COR-L47 (cell line): ENCODE measurements around the gene NRDC.
"Not testable (repeated sequence)": the region's sequence is repeated elsewhere in the genome, so short reads cannot be mapped to it uniquely, and the experiment has no call there.

ENCODE experiments used
- DNase-seq: peaks from one replicate; lab custom pipeline; 2025; lab: John Stamatoyannopoulos, UW

The NRDC gene

DNA sequence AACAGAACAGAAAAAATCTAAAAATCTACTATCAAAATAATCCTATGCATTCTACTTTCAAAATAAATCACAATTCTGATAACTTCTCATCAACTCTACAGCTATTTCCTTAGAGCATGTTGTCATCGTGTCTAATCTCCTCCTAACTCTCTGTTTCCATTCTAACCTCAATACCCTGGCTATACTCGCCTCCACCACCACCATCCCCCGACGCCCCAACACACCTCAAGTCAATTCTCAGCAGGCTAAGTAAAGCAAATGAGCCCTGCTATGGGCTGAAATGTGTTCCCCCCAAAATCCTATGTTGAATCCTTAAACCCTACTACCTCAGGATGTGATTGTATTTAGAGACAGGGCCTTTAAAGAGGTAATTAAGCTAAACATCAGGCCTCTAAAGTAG, 34.6 kb downstream of the NRDC start:
- no peak for DNase-seq

DNA sequence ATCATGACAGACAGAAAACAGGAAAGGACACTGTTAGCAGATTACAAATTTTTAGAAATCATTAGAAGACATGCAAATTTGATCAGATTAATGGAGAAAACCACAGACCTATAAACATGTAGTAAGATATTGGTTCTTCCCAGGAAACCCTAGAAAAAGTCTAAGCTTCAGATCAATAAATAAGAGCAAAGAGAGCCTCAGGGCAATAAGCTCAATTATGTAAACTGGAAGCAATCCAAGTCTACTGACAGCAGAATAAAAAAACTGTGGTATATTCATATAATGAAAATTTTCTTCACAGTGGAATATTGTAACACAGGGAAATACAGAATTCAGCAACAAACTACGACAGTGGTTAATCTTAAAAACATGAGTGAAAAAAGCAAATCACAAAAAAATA, 36.3 kb downstream of the NRDC start:
- peak; percentile 56 for DNase-seq

DNA sequence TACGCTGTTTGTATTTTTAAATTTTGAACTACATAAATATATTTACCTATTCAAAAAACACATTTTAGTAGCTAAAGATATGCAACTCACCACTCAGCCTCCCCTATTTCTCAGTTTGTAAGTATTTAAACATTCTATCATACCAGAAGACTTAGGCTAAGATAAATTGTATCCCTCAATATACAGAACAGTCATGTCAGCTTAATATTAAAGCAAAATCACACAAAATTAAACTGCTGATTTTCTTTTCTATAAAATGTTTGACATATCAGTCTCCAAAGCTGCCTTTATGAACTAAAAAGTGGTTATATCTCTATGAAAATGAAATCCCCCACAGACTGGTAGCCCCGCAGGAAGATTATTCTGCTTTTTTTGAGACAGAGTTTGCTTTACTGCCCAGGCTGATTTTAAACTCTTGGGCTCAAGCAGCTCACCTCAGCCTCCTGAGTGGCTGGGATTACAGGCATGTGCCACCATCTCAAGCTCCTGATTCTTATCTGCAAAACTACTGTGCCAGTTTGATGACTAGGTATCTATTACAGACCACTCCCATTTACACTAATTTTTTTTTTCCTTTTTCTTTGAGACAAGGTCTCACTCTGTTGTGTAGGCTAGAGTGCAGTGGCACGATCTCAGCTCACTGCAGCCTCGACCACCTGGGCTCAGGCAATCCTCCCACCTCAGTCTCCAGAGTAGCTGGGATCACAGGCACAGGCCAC, 37.6 kb downstream of the NRDC start:
- DNase-seq: no peak

DNA sequence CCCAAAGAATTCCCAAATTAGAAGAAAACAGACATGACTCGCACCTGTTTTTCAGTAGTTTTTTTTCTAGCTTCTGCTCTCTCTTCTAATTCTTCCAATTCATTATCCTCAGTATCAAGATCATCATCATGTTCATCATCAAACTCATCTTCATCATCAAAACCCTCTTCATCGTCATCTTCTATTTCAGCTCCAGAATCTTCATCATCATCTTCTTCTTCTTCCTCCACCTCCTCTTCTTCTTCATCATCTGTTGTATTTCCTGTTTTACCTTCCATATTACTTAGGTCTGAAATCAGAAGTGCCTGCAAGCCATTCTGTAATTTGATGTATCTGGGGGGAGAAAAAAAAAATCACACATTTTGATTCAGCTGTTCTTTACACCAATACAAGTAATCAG, 38.3 kb downstream of the NRDC start:
- no peak for DNase-seq

DNA sequence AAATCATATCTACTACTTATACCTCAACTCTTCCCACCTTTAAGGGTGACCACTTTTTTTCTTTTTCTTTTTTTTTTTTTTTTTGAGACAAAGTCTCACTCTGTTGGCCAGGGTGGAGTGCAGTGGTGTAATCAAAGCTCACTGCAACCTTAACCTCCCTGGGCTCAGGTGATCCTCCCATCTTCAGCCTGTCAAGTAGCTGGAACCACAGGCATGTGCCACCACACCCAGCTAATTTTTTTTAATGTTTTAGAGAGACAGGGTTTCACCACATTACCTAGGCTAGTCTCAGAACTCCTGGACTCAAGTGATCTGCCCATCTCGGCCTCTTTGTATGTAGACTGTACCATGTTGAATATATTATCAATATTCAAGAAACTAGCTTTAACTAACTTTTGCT, 39.4 kb downstream of the NRDC start:
- no peak for DNase-seq

DNA sequence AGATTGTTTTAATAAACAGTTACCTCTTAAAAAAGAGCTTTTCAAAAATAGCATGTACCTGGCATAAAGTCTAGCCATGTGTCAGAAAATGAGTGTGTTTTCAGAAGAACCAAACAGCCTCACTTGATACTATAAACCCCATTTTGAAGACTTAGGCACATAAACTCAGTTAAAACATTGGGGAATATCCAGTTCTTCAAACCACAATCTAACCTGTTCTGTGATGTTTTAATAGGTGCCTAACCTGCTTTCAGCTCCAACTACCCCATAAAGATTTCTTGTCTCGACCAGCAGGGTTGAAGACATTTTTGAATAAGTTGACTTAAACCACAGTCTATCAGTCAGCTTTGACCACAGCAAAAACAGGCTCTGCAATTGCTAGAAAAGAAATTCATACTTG, 41.3 kb downstream of the NRDC start:
- DNase-seq: no peak

DNA sequence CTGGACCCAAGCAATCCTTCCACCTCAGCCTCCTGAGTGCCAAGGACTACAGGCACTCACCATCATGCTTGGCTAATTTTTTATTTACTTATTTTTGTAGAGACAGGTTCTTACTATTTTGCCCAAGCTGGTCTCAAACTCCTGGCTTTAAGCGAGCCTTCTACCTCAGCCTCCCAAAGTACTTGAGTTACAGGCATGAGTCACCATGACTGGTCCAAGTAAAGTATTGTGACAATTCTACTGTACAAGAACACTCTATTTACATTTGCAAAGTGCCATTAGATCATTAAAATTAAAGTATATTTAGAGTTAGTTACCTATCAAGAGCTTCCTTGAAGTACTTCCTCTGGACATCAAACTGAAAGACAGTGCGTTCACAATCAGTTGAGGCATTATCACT, 44.8 kb downstream of the NRDC start:
- DNase-seq: no peak

DNA sequence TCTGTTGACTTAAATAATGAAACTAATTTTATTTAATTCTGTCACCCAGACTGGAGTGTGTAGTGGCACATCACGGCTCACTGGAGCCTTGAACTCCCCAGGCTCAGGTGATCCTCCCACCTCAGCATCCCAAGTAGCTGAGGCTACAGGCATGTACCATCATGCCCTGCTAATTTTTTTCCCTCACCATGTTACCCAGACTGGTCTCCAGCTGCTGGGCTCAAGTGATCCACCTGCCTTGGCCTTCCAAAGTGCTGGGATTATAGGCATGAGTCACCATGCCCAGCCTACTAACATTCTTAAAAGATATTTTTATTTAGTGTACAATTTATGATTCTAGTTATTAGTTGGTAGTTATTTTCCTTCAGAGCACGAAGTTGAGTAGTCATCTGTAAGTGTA, 49.5 kb downstream of the NRDC start:
- no peak for DNase-seq

DNA sequence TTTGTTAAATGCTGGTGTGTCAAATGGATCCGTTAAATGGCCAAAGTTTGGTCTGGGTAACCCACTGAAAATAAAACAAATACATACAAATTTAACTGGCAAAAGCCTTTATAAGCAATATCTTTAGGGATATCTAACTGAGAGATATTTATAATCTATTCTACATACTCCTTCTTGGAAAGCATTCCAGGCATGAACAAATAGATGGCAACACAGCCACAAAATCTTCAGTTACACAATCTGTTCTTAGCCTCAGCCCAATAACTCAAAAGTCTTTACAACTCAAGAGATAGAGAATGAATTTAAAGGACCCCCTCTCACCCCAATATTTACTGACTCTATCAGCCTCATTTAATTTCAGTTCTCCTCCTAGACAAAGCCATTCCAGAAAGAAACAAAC, 58.7 kb downstream of the NRDC start:
- no peak for DNase-seq

DNA sequence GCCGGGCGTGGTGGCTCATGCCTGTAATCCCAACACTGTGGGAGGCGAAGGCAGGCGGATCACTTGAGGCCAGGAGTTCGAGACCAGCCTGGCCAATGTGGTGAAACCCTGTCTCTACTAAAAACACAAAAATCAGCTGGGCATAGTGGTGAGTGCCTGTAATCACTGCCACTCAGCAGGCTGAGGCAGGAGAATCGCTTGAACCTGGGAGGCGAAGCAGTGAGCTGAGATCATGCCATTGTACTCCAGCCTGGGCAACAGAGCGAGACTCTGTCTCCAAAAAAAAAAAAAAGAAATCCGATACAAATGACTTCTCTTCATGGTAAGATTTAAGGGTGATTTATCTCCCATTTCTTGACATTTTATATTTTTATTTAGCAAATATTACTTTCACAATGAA, 59.5 kb downstream of the NRDC start:
- not testable (repeated sequence) for DNase-seq

DNA sequence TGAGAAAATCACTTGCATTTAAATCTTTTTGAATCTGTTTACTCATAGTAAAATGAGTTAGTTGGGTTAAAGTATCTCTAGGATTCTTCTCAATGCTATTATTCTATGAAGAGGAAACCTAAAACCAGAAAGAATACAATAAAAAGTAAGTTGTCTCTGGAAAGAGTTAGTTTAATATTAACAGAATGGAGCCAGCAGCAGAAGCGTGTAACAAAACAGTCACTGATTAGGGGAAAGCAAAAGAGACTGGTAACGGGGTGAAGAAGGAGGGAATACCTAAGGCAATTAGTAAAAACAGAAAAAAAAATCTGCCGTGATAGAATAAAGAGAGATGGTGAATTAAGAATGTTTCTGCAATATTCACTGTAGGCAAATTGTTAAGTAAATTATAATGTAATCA, 60.0 kb downstream of the NRDC start:
- DNase-seq: no peak

DNA sequence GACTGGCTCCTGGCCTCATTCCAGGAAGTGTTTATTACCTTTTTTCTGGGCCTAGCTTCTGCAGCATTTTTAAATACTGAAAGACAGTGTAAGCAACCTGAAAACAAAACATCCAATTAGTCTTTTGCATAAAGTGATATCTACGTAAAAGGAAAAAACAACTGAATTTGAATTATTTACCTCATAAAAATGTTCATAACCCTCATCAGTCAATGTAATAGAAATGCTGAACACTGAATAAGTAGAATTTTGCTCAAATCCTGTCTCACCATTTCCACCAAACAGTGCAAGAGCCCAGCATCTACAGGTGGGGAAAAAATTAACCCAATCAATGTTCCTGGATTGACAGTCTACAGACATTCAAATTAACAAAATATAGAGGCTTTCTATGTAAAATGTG, 64.0 kb downstream of the NRDC start:
- no peak for DNase-seq

DNA sequence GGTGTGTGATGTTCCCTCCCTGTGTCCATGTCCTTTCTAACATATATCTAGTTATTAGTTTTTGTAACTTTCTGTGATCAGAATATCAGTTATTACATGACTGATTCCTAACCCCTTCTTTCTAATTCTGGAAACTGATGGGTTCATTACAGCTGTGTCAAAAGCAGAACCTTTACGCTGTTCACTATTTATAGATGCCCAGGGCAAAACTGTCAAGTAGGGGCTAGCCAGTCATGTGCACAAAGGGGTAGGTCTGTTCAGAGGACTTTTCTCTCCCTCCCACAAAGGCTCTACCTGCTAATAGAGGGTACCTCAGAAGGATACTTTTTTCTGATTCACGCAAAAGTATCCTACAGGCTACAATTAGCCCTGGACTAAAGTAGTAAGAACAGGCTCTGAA, 79.2 kb downstream of the NRDC start:
- no peak for DNase-seq

DNA sequence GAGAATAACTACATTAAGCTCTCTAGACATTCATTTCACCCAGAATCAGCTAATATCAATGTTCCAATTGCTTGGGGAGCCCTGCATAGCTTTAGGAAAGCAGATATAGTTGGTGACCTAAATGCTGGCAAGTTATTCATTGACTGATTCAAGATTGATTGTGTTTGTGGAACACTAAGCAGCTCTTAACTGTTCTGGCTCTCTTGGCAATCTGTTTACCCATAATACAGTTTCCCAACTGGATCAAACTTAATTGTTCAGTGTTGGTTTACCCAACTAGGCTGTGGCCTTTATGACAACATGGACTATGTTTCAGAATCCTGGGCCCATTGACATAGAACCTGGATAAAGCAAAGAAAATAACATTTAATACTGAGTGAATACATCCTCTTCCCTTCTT, 83.7 kb downstream of the NRDC start:
- no peak for DNase-seq

DNA sequence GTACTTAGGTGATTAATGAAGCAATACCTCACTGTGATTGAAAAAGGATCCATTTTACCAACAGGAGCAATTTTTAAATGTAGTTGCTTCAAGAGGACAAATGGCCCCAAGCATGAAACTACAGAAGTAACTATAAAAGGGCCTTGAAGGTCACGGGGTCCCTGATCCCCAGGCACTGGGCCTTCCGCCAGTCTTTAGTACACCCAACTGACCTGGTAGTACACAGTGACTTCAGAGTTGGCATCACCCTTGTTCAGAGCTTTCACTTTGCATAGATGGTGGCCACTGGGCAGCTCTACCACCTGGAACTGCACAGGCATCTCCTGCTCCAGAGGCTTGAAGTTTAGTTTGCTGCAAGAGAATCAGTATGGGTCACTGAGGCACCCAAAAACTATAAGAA, 84.3 kb downstream of the NRDC start:
- no peak for DNase-seq

DNA sequence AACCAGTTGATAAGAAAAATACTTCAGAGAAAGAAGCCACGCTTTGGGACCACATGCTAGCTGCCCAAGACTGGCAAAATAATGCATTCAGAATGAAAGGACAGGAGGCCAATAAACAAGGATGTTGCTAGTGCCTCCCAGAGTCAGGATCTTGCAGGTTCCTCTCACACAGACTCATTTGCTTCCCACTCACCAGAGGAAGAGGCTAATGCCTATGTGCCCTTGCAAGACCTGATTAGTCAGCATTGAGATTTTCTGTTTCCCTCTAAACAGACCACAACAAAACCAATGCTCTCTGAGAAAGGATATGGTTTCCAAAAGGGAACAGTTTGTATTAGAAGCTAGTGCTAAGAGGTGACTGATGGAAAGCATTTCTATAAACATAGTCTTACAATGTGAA, 85.7 kb downstream of the NRDC start:
- no peak for DNase-seq

DNA sequence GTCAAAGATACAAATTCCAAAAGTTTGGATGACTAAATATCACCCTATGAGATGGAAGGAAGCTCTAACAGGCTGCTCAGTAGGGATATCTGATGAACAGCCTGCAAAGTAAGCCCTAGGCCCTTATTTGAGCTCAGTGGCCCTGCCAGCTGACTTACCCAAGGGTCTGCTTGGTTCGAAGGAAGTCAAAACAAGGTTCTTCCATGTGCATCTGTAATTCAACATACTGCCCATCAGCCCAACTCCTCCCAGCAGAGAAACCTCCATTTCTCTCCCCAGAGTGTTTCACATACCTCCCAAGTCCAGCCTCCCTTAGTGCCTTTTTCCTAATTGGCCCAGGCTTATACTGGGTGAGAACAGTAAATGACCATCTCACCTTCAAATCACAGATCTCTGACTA, 86.6 kb downstream of the NRDC start:
- DNase-seq: no peak

DNA sequence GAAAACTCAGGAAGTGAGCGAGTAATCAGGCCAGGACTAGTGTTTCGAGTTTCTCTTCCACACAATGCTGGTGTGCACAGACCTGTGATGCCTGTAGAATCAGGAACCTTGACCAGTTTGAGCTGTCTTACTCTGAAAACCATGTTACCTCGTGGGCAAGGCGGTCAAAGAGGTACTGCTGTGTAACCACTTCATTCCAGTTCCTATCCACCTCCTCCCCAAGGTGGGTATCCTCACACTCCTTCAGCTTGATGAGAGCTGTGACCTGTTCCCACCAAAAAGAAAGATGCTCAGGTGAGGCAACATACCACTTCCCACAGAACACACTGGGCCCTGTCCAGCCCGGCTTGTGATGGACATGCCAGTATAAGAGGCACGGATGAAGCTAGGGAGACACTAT, 88.1 kb downstream of the NRDC start:
- no peak for DNase-seq

DNA sequence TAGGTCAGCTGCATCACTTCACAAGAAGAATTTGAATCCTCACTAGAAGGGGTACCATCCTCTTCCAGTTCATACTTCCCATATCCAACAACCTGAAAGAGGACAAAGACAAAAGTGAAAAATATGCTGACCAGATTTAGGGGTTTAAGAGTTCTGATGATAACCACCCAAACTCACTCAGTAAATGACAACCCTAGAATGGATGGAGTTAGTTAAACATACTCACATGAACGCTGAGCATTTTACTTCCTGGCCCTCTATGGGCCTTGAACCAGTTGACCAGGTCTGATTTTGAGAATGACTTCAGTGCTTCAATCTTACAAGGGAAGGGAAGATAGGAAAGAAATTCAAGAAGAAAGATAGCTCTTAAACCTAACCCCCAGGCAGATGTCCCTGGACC, 89.2 kb downstream of the NRDC start:
- DNase-seq: no peak

DNA sequence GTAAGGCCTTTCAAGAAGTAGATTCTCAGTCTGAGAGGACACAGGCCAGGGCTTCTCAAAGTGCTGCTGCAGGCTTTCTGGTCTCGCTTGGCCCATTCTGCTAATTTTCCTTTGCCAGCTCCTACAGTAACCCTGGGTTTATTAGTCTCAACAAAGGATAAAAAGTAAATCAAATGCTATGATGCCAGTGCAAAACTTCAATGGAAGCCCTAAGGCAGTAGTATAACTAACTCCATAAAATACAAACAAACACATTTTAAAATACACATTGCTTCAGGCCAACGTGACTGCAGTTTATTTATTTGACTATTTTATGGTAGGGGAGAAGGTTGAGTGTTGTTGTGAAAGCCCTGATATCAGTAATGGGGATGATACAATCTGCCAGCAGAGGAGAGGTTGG, 89.6 kb downstream of the NRDC start:
- no peak for DNase-seq

DNA sequence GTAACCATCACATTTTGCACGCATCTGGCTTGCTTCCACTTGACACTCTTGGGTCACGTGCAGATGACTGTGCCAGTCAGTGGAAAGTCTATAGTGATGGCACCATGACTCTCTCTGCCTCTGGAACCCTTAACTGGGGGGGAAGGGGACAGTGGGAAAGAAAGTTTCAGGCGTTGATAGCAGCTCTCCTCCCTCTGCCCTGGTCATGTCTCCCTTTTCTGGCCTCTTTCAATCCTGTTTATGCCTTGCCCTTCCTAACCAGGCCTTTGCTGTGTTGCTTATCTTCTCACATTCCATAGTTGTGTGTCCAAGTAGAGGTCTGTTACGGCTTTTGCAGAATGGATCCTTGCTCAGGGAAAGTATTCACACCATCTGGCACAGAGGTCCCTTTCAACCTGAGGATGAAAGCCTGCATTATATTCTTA, 93.5 kb downstream of the NRDC start:
- no peak for DNase-seq

DNA sequence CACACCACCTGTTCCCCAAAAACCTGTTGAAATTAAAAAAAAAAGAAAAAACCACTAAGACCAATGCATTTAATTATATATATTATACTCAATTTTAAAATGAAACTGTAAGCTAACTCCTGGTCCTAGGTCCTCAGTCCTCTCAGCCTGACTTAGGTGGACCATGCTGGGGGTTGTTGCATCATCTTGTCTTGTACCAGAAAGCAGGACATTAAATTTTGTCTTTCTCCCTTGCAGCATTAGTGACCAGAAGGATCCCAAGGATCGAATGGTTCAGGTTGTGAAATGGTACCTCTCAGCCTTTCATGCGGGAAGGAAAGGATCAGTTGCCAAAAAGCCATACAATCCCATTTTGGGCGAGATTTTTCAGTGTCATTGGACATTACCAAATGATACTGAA, 97.6 kb downstream of the NRDC start:
- no peak for DNase-seq

DNA sequence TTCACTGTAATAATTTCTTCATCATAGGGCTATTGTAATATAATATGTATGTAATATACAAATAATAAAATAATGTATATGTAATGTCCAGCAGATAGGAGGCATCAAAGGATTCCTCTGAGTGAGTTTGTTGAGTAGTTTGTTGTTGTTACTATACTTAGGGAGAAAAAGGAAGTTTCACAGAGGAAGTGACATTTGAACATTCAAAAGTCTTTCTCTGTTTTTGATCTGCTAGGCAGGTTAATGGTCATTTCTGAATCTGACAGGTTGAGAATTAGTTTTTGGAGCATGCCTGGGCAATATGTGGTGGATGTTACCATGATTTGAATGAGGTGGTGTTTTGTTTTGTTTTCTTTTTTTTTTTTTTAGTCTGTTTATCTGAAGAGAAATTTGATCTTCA, 102.1 kb downstream of the NRDC start:
- DNase-seq: no peak

DNA sequence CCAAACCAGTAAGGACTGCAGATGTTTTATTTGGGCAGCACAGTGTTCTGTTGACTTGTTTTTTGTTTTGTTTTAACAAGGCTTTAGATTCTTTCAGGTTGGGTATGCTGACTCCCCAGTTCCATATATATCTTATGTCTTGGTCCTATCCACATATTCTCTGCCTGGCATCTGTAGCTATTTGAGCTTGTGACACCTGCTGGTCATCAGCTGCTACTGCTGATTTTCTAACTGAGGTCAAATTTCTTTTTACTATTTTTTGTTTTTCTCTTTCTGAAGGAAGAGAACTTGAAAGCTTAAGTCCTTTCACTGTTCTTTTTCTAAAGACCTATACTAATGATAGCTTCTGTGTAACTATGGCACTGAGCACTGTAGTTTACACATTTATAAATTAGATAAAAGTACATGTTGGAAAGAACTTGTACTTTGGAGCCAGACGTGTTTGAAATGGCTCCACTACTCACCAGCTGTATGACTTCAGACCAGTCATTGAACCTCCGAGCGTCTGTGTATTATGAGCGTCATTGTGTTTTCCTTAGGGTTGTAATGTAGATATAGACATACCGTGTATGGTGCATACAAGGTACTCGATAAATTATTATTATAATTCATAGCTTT, 109.4 kb downstream of the NRDC start:
- DNase-seq: peak; percentile 35
